ENCODE results near the gene ITGAX.

ITGAX gene

GRCh38 chr16:31348579-31348978 lies 6.4 kb upstream of the ITGAX start:
- no peak for DNase-seq (ENCODE audit: low read depth)

- DNase-seq (ENCODE audit: low read depth), result no peak
Measured at GRCh38 chr16:31350275-31351005, 4.5 kb upstream of the ITGAX start.

- DNase-seq (ENCODE audit: low read depth), result no peak
Measured at GRCh38 chr16:31351246-31351941, 3.6 kb upstream of the ITGAX start.

- no peak for DNase-seq (ENCODE audit: low read depth)
Measured at GRCh38 chr16:31351942-31352325, 3.0 kb upstream of the ITGAX start.

- DNase-seq (ENCODE audit: low read depth), result no peak
Measured at GRCh38 chr16:31352376-31353115, 2.4 kb upstream of the ITGAX start.

GRCh38 chr16:31355431-31356100 lies 590 bp downstream of the ITGAX start:
- DNase-seq (ENCODE audit: low read depth), result no peak

GRCh38 chr16:31356566-31357323 lies 1.8 kb downstream of the ITGAX start:
- DNase-seq (ENCODE audit: low read depth), result no peak

- no peak for DNase-seq (ENCODE audit: low read depth)
Measured at GRCh38 chr16:31357324-31358109, 2.5 kb downstream of the ITGAX start.

- no peak for DNase-seq (ENCODE audit: low read depth)
Measured at GRCh38 chr16:31360251-31360650, 5.3 kb downstream of the ITGAX start.

GRCh38 chr16:31361201-31362110 lies 6.5 kb downstream of the ITGAX start:
- no peak for DNase-seq (ENCODE audit: low read depth)

GRCh38 chr16:31362476-31363405 lies 7.8 kb downstream of the ITGAX start:
- DNase-seq (ENCODE audit: low read depth), result no peak

GRCh38 chr16:31363721-31364120 lies 8.7 kb downstream of the ITGAX start:
- no peak for DNase-seq (ENCODE audit: low read depth)

- DNase-seq (ENCODE audit: low read depth), result no peak
Measured at GRCh38 chr16:31364421-31364820, 9.4 kb downstream of the ITGAX start.

- DNase-seq (ENCODE audit: low read depth), result no peak
Measured at GRCh38 chr16:31365131-31365865, 10.3 kb downstream of the ITGAX start.

- no peak for DNase-seq (ENCODE audit: low read depth)
Measured at GRCh38 chr16:31367853-31368252, 12.9 kb downstream of the ITGAX start.

GRCh38 chr16:31371008-31371407 lies 16.0 kb downstream of the ITGAX start:
- no peak for DNase-seq (ENCODE audit: low read depth)

GRCh38 chr16:31371619-31372484 lies 16.9 kb downstream of the ITGAX start:
- DNase-seq (ENCODE audit: low read depth), result no peak
